HuH-7 (cell line): ENCODE measurements around the gene TMEM95.

ENCODE experiments used
- DNase-seq: peaks from one replicate; pipeline ENCODE4 v3.0.0; 2011; ENCODE audit warnings: low spot score

Gene TMEM95

GRCh38 chr17:7404737-7405349, 49.9 kb downstream of the TMEM95 start:
- no peak for DNase-seq

GRCh38 chr17:7405350-7406234, 50.6 kb downstream of the TMEM95 start:
- DNase-seq, result no peak

- DNase-seq, result no peak
Measured at GRCh38 chr17:7406235-7406825, 51.4 kb downstream of the TMEM95 start.
